PC-9 (cell line): Measurements from ENCODE around the gene ACMSD. TPM values are rescaled to one million over a fixed set of nuclear protein-coding genes. Genes with fewer than 3 reads are reported as not detected.

Source experiments
- Bru-seq: library from RNA; stranded (reverse); fragments of 400-500 nt; gene quantifications from one replicate; lab custom pipeline; 2021; lab: Mats Ljungman, UMichigan
- BruChase-seq, 2 experiments: library from RNA; stranded (reverse); fragments of 400-500 nt; gene quantifications; one replicate each; lab custom pipeline; 2021; lab: Mats Ljungman, UMichigan
- BruUV-seq: library from RNA; stranded (reverse); fragments of 400-500 nt; replicated peaks from 2 replicates; lab custom pipeline; 2021; lab: Mats Ljungman, UMichigan
- CTCF ChIA-PET: fragments of 300-600 bp; sonication (Branson Sonifier 250); formaldehyde crosslinking; loops from one replicate; lab custom pipeline; 2022; ENCODE audit warnings: antibody characterized with exemption; lab: Charles Lee
- POLR2A ChIA-PET: fragments of 300-600 bp; sonication (Branson Sonifier 250); formaldehyde crosslinking; loops from one replicate; lab custom pipeline; 2022; ENCODE audit warnings: antibody characterized with exemption; ENCODE audit not compliant: unreplicated experiment; lab: Charles Lee
- DNase-seq, 2 experiments: peaks; one replicate each; pipeline versions ENCODE4 v3.0.0 to v3.0.0-alpha.2; 2015 to 2022; ENCODE audit warnings: mixed read lengths in 1 of 2
- H2AFZ ChIP-seq: fragments of 200-600 bp; sonication (generic); 2 replicates; pipeline ENCODE4 v1.8.1; 2017; ENCODE audit warnings: antibody characterized with exemption
- H3F3A ChIP-seq: fragments of 200-600 bp; sonication (generic); 2 replicates; pipeline ENCODE4 v1.8.1; 2017; ENCODE audit warnings: antibody characterized with exemption, mild to moderate bottlenecking, low read depth; ENCODE audit not compliant: insufficient read depth
- H3K27ac ChIP-seq: fragments of 200-600 bp; sonication (generic); 2 replicates; pipeline ENCODE4 v1.6.1; 2016; ENCODE audit warnings: mixed run types
- H3K27me3 ChIP-seq: fragments of 200-600 bp; sonication (generic); 2 replicates; pipeline ENCODE4 v1.6.1; 2016; ENCODE audit warnings: low read depth, mixed run types; ENCODE audit not compliant: insufficient read depth
- H3K36me3 ChIP-seq: fragments of 200-600 bp; sonication (generic); 2 replicates; pipeline ENCODE4 v1.6.1; 2016; ENCODE audit warnings: low read depth, mixed run types
- H3K4me1 ChIP-seq: fragments of 200-600 bp; sonication (generic); replicated peaks from 2 replicates; pipeline ENCODE4 v1.6.1; 2016; ENCODE audit warnings: mixed run types; ENCODE audit not compliant: insufficient read depth
- H3K4me2 ChIP-seq: fragments of 200-600 bp; sonication (generic); 2 replicates; pipeline ENCODE4 v1.6.1; 2017; ENCODE audit warnings: mixed run types
- H3K4me3 ChIP-seq: fragments of 200-600 bp; sonication (generic); 2 replicates; pipeline ENCODE4 v1.6.1; 2016; ENCODE audit warnings: mixed run types
- H3K79me2 ChIP-seq: fragments of 200-600 bp; sonication (generic); 2 replicates; pipeline ENCODE4 v1.6.1; 2017; ENCODE audit warnings: low read depth, mixed run types
- H3K9me2 ChIP-seq: fragments of 200-600 bp; sonication (generic); 2 replicates; pipeline ENCODE4 v1.8.1; 2017; ENCODE audit warnings: mild to moderate bottlenecking; ENCODE audit not compliant: insufficient read depth
- H3K9me3 ChIP-seq: fragments of 200-600 bp; sonication (generic); 2 replicates; pipeline ENCODE4 v1.8.1; 2016; ENCODE audit warnings: low read depth; ENCODE audit not compliant: insufficient read depth
- H4K20me1 ChIP-seq: fragments of 200-600 bp; sonication (generic); 2 replicates; pipeline ENCODE4 v1.8.1; 2017; ENCODE audit not compliant: insufficient read depth
- CTCF ChIP-seq: fragments of 200-600 bp; sonication (generic); conservative IDR thresholded peaks from 2 replicates; pipeline ENCODE4 v1.6.1; 2017; ENCODE audit warnings: mixed run types, antibody characterized with exemption, mild to moderate bottlenecking, moderate library complexity
- EZH2 ChIP-seq: fragments of 200-600 bp; sonication (generic); IDR thresholded peaks from 2 replicates; pipeline ENCODE4 v1.8.0; 2017; ENCODE audit warnings: antibody characterized with exemption, low read depth
- intact Hi-C: fragments of 100-400 bp; cut with micrococcal nuclease; formaldehyde crosslinking; loops from one replicate; pipeline ENCODE4 v1.10.0; 2022; ENCODE audit not compliant: unreplicated experiment
- long read RNA-seq: library from polyadenylated mRNA; stranded (forward); transcript quantifications from one replicate; pipeline ENCODE4 v2.0.0, GENCODE V29; 2022
- total RNA-seq: library from RNA; stranded (reverse); gene quantifications from 2 replicates; pipeline ENCODE4 v1.2.3, GENCODE V29; 2021

Gene ACMSD
- total RNA-seq (not detected in 2 replicates), Bru-seq, nascent RNA (not detected), BruChase-seq, experiment 1, labeled RNA remaining after a 2-hour chase (not detected), BruChase-seq, experiment 2, labeled RNA remaining after a 6-hour chase (not detected)
- long read RNA-seq, partial matches to known transcripts = 0 of 3 reads
- long read RNA-seq, other reads (novel, unspliced or antisense) = 3 of 3 reads

DNA sequence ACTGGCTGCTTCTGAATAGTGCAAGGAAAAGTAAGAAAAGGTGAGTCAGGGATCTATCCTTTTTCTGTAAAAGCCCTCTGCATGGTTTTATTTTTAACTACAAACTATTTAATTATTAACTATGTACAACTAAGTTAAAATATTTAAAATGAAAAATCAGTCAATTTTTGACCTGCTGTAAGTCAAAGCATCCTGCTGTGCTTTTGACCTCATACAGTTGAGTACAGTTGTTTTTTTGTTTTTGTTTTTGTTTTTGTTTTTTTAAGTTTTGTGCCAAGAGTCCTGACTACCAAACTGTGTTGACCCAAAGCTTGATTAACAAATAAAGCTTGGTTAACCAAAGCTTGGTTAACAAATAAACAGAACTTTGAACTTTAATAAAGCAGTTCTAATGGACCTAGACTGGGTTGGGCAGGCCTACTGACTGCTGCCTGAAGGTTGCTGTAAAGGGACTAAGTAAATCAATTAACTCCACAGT is at the start of gene ACMSD:
ACMSD (plus strand) TSS at position 474 of the 478 bp plus-strand sequence. CDS start 67 bp downstream, outside the sequence.
- DNase-seq = no peak
- Histone ChIP-seq H3K27me3 (no peaks in the 10 kb centered on the region), H3K27ac (no peak within 1 kb of the TSS), H3K9me2 (no peaks in the 10 kb centered on the region), H3K4me3 (no peak within 1 kb of the TSS), H4K20me1 (no peaks in the 10 kb centered on the region), H3K9me3 (peaks cover 10% of the 10 kb centered on the region; the same call in 1 of the 2 replicates), H2AFZ (0 out of 2 replicates have a peak within 1 kb of the TSS, but pooled peaks have one; percentile 48), H3K79me2 (no peaks in the 10 kb centered on the region), H3F3A (no peaks in the 10 kb centered on the region), H3K36me3 (no peaks in the 10 kb centered on the region), H3K4me1 (peaks cover 11% of the 10 kb centered on the region), H3K4me2 (no peak within 1 kb of the TSS)
- CTCF ChIA-PET = no interaction called here
- TF ChIP-seq EZH2 (no peak), CTCF (no peak)
- intact Hi-C loops = no loop called here
- POLR2A ChIA-PET = no interaction called here
- BruUV-seq = no TSS peak

DNA sequence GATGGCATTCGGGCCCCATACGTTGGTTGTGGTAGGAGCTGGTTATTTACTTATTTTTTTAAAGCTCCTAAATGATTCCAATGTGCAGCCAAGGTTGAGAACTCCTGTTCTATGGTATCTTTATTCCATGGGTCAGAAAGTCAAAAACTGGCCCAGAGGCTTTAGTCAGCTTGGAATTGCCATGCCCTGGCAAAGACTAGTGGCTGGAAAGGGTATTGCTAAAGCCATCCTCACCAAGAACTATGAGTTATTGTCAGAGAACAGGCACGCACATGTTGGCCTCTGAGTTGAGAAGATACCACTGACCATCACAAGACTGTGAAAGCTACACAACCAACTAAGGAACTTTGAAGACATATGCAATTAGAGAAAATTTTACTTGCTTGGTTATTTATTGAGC is 47.9 kb upstream of the ACMSD start:
- Histone ChIP-seq H3K9me2 (no peaks in the 10 kb centered on the region), H3F3A (no peaks in the 10 kb centered on the region), H3K4me1 (no peaks in the 10 kb centered on the region), H3K27me3 (no peaks in the 10 kb centered on the region), H3K9me3 (no peaks in the 10 kb centered on the region), H3K79me2 (no peaks in the 10 kb centered on the region), H3K4me3 (no peak overlapping the region), H3K27ac (no peak overlapping the region), H3K36me3 (no peaks in the 10 kb centered on the region), H4K20me1 (no peaks in the 10 kb centered on the region), H2AFZ (no peak overlapping the region), H3K4me2 (no peak overlapping the region)
- TF ChIP-seq CTCF (peak; percentile 21; the same call in 1 of the 2 replicates), EZH2 (no peak)
- intact Hi-C loops = no loop called here
- DNase-seq = no peak
- ChIA-PET POLR2A (no interaction called here), CTCF (interaction anchor here (0.6 kb wide), 1 partner anchor 97 kb away, joined by 7 read pairs; no protein-coding TSS in a partner anchor)
- BruUV-seq = no TSS peak

GRCh38 chr2:134791616-134792015 is 46.8 kb upstream of the ACMSD start:
- Histone ChIP-seq H3K4me3 (no peak overlapping the region), H3K9me2 (no peaks in the 10 kb centered on the region), H3K9me3 (no peaks in the 10 kb centered on the region), H3K36me3 (no peaks in the 10 kb centered on the region), H3K27me3 (no peaks in the 10 kb centered on the region), H3K79me2 (no peaks in the 10 kb centered on the region), H3F3A (no peaks in the 10 kb centered on the region), H3K4me1 (no peaks in the 10 kb centered on the region), H3K27ac (no peak overlapping the region), H4K20me1 (no peaks in the 10 kb centered on the region), H2AFZ (no peak overlapping the region), H3K4me2 (no peak overlapping the region)
- no TSS peak for BruUV-seq
- CTCF ChIA-PET = no interaction called here
- TF ChIP-seq CTCF = no peak
- TF ChIP-seq EZH2 = no peak
- no peak for DNase-seq
- POLR2A ChIA-PET = no interaction called here
- intact Hi-C loops = no loop called here
